ENCODE measurements around the gene ZNF474.

GRCh38 chr5:122081541-122081940 lies 47.8 kb upstream of the ZNF474 start:
- no peak for TF ChIP-seq CTCF (IDR thresholded peaks at IDR 0.05)
- TF ChIP-seq POLR2AphosphoS5 (IDR thresholded peaks at IDR 0.05), result no peak
- TF ChIP-seq POLR2A (IDR thresholded peaks at IDR 0.05), result no peak
